ENCODE measurements around the gene PPP1R8. TPM values are rescaled to one million over a fixed set of nuclear protein-coding genes. Genes with fewer than 3 reads are reported as not detected.

The PPP1R8 gene
- total RNA-seq, 1 experiment from 2014 or later, result 39.5 TPM

DNA sequence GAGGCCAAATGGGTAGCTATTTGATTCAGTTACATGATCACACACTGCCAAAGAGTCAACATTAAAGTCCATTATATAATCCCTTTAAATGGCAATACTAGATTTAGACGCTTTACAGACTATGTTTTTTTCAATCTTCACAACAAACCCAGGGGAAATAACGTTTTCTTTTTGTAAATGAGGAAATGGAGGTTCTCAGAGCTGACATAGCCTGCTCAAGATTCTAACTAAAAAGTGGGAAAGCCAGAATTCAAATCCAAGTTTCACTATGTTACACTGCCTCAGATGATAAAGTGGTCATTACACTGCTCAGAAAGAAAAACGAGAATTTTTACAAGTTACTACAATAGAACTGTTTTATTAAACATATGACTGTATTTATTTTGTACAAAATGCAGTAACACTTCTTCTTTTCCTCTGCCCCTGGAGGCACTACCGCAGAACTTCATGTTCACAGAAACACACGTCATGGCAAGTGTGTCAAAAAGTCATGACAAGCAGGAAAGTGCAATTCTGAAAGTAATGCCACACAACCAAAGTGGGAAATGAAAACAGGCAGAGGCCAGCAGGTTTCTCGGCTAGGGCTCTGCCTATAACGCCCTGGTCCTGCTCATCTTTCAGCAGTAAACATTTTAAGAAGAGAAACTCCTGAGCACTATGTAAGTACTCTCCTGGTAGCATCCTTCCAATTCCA lies 60.8 kb downstream of the PPP1R8 start:
- ChIA-PET POLR2A (interaction anchor here (0.7 kb wide), 2 partner anchors 19 to 69 kb away, joined by 3 to 4 read pairs; partner anchors contain the start of genes THEMIS2 and XKR8), CTCF (interaction anchor here (2.3 kb wide), 1 partner anchor 34 kb away, joined by 10 read pairs; no protein-coding TSS in a partner anchor)
- H3K4me3 Mint-ChIP-seq, result no peak overlapping the region
- H3K4me1 Mint-ChIP-seq, result no peaks in the 10 kb centered on the region
- no peak for TF ChIP-seq NFE2L1 (CRISPR knock-in tag; IDR thresholded peaks at IDR 0.05)
- TF ChIP-seq TEAD1 (CRISPR knock-in tag; IDR thresholded peaks at IDR 0.05), result no peak
- TF ChIP-seq, protein P1, sequence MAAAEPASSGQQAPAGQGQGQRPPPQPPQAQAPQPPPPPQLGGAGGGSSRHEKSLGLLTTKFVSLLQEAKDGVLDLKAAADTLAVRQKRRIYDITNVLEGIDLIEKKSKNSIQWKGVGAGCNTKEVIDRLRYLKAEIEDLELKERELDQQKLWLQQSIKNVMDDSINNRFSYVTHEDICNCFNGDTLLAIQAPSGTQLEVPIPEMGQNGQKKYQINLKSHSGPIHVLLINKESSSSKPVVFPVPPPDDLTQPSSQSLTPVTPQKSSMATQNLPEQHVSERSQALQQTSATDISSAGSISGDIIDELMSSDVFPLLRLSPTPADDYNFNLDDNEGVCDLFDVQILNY (CRISPR knock-in tag; IDR thresholded peaks at IDR 0.05), result no peak
- TF ChIP-seq, protein P2, sequence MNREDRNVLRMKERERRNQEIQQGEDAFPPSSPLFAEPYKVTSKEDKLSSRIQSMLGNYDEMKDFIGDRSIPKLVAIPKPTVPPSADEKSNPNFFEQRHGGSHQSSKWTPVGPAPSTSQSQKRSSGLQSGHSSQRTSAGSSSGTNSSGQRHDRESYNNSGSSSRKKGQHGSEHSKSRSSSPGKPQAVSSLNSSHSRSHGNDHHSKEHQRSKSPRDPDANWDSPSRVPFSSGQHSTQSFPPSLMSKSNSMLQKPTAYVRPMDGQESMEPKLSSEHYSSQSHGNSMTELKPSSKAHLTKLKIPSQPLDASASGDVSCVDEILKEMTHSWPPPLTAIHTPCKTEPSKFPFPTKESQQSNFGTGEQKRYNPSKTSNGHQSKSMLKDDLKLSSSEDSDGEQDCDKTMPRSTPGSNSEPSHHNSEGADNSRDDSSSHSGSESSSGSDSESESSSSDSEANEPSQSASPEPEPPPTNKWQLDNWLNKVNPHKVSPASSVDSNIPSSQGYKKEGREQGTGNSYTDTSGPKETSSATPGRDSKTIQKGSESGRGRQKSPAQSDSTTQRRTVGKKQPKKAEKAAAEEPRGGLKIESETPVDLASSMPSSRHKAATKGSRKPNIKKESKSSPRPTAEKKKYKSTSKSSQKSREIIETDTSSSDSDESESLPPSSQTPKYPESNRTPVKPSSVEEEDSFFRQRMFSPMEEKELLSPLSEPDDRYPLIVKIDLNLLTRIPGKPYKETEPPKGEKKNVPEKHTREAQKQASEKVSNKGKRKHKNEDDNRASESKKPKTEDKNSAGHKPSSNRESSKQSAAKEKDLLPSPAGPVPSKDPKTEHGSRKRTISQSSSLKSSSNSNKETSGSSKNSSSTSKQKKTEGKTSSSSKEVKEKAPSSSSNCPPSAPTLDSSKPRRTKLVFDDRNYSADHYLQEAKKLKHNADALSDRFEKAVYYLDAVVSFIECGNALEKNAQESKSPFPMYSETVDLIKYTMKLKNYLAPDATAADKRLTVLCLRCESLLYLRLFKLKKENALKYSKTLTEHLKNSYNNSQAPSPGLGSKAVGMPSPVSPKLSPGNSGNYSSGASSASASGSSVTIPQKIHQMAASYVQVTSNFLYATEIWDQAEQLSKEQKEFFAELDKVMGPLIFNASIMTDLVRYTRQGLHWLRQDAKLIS (CRISPR knock-in tag; IDR thresholded peaks at IDR 0.05; ENCODE audit: borderline replicate concordance), result no peak
- ATAC-seq (no peak), DNase-seq (ENCODE audit: low spot score) (no peak)
- peaks cover 62% of the 10 kb centered on the region for H3K36me3 Mint-ChIP-seq
- H3K9me3 Mint-ChIP-seq, result no peaks in the 10 kb centered on the region
- no peaks in the 10 kb centered on the region for H3K27me3 Mint-ChIP-seq (ENCODE audit: low read depth)
- H3K27ac Mint-ChIP-seq, result peak overlapping the region; percentile 11; the same call in 1 of the 2 replicates

DNA sequence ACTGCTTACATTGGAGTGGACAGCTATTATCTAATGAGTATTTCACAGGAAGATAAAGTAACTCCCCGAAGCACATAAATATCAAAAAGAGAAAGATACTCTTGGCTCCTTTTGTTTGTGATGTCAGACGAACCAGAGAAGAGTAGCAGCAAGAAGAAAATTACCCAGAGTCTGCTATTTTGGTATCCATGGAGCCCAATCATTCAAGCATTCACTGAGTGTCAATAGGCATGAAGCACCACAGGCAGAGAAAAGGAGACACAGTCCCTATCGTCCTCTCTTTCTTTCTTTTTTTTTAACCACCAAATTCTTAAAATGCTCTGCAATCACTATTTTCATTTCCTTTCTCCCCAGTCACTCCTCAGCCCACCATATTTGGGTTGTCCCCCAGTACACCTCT lies 63.9 kb downstream of the PPP1R8 start:
- ChIA-PET POLR2A (no interaction called here), CTCF (no interaction called here)
- H3K36me3 Mint-ChIP-seq, result peaks cover 64% of the 10 kb centered on the region
- no peak overlapping the region for H3K4me3 Mint-ChIP-seq
- no peaks in the 10 kb centered on the region for H3K9me3 Mint-ChIP-seq
- ATAC-seq (no peak), DNase-seq (ENCODE audit: low spot score) (no peak)
- TF ChIP-seq NR1H2 (CRISPR knock-in tag; IDR thresholded peaks at IDR 0.05), result no peak
- TF ChIP-seq, protein P3, sequence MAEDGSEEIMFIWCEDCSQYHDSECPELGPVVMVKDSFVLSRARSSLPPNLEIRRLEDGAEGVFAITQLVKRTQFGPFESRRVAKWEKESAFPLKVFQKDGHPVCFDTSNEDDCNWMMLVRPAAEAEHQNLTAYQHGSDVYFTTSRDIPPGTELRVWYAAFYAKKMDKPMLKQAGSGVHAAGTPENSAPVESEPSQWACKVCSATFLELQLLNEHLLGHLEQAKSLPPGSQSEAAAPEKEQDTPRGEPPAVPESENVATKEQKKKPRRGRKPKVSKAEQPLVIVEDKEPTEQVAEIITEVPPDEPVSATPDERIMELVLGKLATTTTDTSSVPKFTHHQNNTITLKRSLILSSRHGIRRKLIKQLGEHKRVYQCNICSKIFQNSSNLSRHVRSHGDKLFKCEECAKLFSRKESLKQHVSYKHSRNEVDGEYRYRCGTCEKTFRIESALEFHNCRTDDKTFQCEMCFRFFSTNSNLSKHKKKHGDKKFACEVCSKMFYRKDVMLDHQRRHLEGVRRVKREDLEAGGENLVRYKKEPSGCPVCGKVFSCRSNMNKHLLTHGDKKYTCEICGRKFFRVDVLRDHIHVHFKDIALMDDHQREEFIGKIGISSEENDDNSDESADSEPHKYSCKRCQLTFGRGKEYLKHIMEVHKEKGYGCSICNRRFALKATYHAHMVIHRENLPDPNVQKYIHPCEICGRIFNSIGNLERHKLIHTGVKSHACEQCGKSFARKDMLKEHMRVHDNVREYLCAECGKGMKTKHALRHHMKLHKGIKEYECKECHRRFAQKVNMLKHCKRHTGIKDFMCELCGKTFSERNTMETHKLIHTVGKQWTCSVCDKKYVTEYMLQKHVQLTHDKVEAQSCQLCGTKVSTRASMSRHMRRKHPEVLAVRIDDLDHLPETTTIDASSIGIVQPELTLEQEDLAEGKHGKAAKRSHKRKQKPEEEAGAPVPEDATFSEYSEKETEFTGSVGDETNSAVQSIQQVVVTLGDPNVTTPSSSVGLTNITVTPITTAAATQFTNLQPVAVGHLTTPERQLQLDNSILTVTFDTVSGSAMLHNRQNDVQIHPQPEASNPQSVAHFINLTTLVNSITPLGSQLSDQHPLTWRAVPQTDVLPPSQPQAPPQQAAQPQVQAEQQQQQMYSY (CRISPR knock-in tag; IDR thresholded peaks at IDR 0.05), result no peak
- no peak overlapping the region for H3K27ac Mint-ChIP-seq
- H3K27me3 Mint-ChIP-seq (ENCODE audit: low read depth), result no peaks in the 10 kb centered on the region
- H3K4me1 Mint-ChIP-seq, result no peaks in the 10 kb centered on the region

Other genes starting within 250 kb of the PPP1R8 start
- gene AHDC1, start 226.6 kb upstream of the PPP1R8 start, total RNA-seq (2021), result 31.6 to 49.0 TPM (median 32.6 TPM) in 3 replicates
- 0.30 to 0.77 TPM (median 0.46 TPM) in 3 replicates for gene FGR, start 195.6 kb upstream of the PPP1R8 start, total RNA-seq (2021)
- 4.5 to 9.4 TPM (median 6.4 TPM) in 3 replicates for gene IFI6, start 158.6 kb upstream of the PPP1R8 start, total RNA-seq (2021)
- 12.5 to 14.5 TPM (median 12.8 TPM) in 3 replicates for gene FAM76A, start 104.8 kb upstream of the PPP1R8 start, total RNA-seq (2021)
- gene STX12, start 57.6 kb upstream of the PPP1R8 start, total RNA-seq (2021), result 10.1 to 10.8 TPM (median 10.3 TPM) in 3 replicates
- 12.7 to 13.0 TPM (median 12.9 TPM) in 3 replicates for gene THEMIS2, start 41.8 kb downstream of the PPP1R8 start, total RNA-seq (2021)
- 40.9 to 53.4 TPM (median 48.8 TPM) in 3 replicates for gene RPA2, start 83.8 kb downstream of the PPP1R8 start, total RNA-seq (2021)
- gene SMPDL3B, start 104.2 kb downstream of the PPP1R8 start, total RNA-seq (2021), result 25.9 to 31.6 TPM (median 26.5 TPM) in 3 replicates
- gene XKR8, start 129.2 kb downstream of the PPP1R8 start, total RNA-seq (2021), result 15.0 to 16.4 TPM (median 15.5 TPM) in 3 replicates

Measured in WTC11 (cell line).